HepG2 (cell line): ENCODE results near the gene ITCH. TPM values are rescaled to one million over a fixed set of nuclear protein-coding genes. Genes with fewer than 3 reads are reported as not detected.

ENCODE experiments used
- CENPT ChIP-seq: sonication (generic); formaldehyde crosslinking; IDR thresholded peaks from 2 replicates; pipeline ENCODE4 v1.8.0; 2022; ENCODE audit warnings: low read depth, mild to moderate bottlenecking, moderate library complexity, missing genetic modification reagents
- HOXD1 ChIP-seq: sonication (generic); formaldehyde crosslinking; IDR thresholded peaks from 2 replicates; pipeline ENCODE4 v1.5.0; 2020; ENCODE audit warnings: missing genetic modification reagents
- KDM1A ChIP-seq: IDR thresholded peaks from 2 replicates; pipeline ENCODE4 v1.6.1; 2016; ENCODE audit warnings: missing compliant biosample characterization
- KMT2B ChIP-seq: IDR thresholded peaks from 2 replicates; pipeline ENCODE4 v1.6.1; 2016; ENCODE audit warnings: missing genetic modification reagents, missing compliant biosample characterization
- LCORL ChIP-seq, 2 experiments: fragments of 450-650 bp in 1 of 2; sonication (generic) in 1 of 2; formaldehyde crosslinking in 1 of 2; IDR thresholded peaks; 2 replicates each; pipeline versions ENCODE4 v1.5.0 to v1.6.1; 2017 to 2020; ENCODE audit warnings: antibody characterized with exemption in 1 of 2, missing genetic modification reagents in 1 of 2
- NPAS2 ChIP-seq: sonication (generic); formaldehyde crosslinking; IDR thresholded peaks from 2 replicates; pipeline ENCODE4 v1.8.0; 2022; ENCODE audit warnings: mild to moderate bottlenecking, missing genetic modification reagents, borderline replicate concordance
- SOX6 ChIP-seq, 2 experiments: fragments of 450-650 bp in 1 of 2; sonication (generic) in 1 of 2; formaldehyde crosslinking in 1 of 2; IDR thresholded peaks; 2 replicates each; pipeline versions ENCODE4 v1.4.0 to v1.6.1; 2017 to 2020; ENCODE audit warnings: antibody characterized with exemption in 1 of 2, mild to moderate bottlenecking in 1 of 2, missing genetic modification reagents in 1 of 2
- TBX2 ChIP-seq: sonication (generic); formaldehyde crosslinking; IDR thresholded peaks from 2 replicates; pipeline ENCODE4 v1.5.0; 2020; ENCODE audit warnings: missing genetic modification reagents, mild to moderate bottlenecking, borderline replicate concordance
- ZC3H4 ChIP-seq: sonication (generic); formaldehyde crosslinking; IDR thresholded peaks from 2 replicates; pipeline ENCODE4 v1.4.0; 2020; ENCODE audit warnings: missing genetic modification reagents, borderline replicate concordance
- ZNF234 ChIP-seq: sonication (generic); formaldehyde crosslinking; conservative IDR thresholded peaks from 2 replicates; pipeline ENCODE4 v1.5.1; 2020; ENCODE audit warnings: mild to moderate bottlenecking, missing genetic modification reagents
- ZNF263 ChIP-seq: sonication (generic); formaldehyde crosslinking; IDR thresholded peaks from 2 replicates; pipeline ENCODE4 v1.4.0; 2020; ENCODE audit warnings: missing genetic modification reagents
- ZNF317 ChIP-seq: sonication (generic); formaldehyde crosslinking; IDR thresholded peaks from 2 replicates; pipeline ENCODE4 v1.5.0; 2020; ENCODE audit warnings: mild to moderate bottlenecking, missing genetic modification reagents
- ZNF441 ChIP-seq: sonication (generic); formaldehyde crosslinking; IDR thresholded peaks from 2 replicates; pipeline ENCODE4 v1.7.0; 2021; ENCODE audit warnings: missing genetic modification reagents, borderline replicate concordance
- ZNF501 ChIP-seq: sonication (generic); formaldehyde crosslinking; IDR thresholded peaks from 2 replicates; pipeline ENCODE4 v1.5.1; 2020; ENCODE audit warnings: mild to moderate bottlenecking, moderate library complexity, missing genetic modification reagents
- ZNF557 ChIP-seq: sonication (generic); formaldehyde crosslinking; IDR thresholded peaks from 2 replicates; pipeline ENCODE4 v1.4.0; 2020; ENCODE audit warnings: missing genetic modification reagents
- ZNF569 ChIP-seq: sonication (generic); formaldehyde crosslinking; IDR thresholded peaks from 2 replicates; pipeline ENCODE4 v1.5.0; 2020; ENCODE audit warnings: mild to moderate bottlenecking, missing genetic modification reagents, moderate library complexity, borderline replicate concordance
- ZNF605 ChIP-seq: sonication (generic); formaldehyde crosslinking; IDR thresholded peaks from 2 replicates; pipeline ENCODE4 v1.8.0; 2022; ENCODE audit warnings: mild to moderate bottlenecking, missing genetic modification reagents
- ZNF850 ChIP-seq: sonication (generic); formaldehyde crosslinking; conservative IDR thresholded peaks from 2 replicates; pipeline ENCODE4 v1.9.0; 2021; ENCODE audit warnings: mild to moderate bottlenecking, missing genetic modification reagents
- ZSCAN29 ChIP-seq: sonication (generic); formaldehyde crosslinking; conservative IDR thresholded peaks from 2 replicates; pipeline ENCODE4 v1.4.0; 2020; ENCODE audit warnings: mild to moderate bottlenecking, missing genetic modification reagents
- polyA plus RNA-seq, 8 experiments: library from polyadenylated mRNA; depleted of rRNA in 3 of 8; stranded (reverse) in 7 of 8; unstranded in 1 of 8; fragments of >200 nt; fragmentation: Illumina TruSeq in 4 of 8; extraction: Trizol in 4 of 8; gene quantifications; 2 replicates each; pipeline versions ENCODE4 v1.2.1 to v1.2.3, GENCODE V29; 2011 to 2016; ENCODE audit warnings: low read depth in 4 of 8, missing spikeins in 1 of 8, mixed read lengths in 1 of 8; ENCODE audit not compliant: insufficient read depth in 1 of 8
- total RNA-seq, 5 experiments: library from RNA; depleted of rRNA; stranded (reverse); fragments of >200 nt; fragmentation: Illumina TruSeq; extraction: Trizol; gene quantifications; 2 replicates each; pipeline ENCODE4 v1.2.3, GENCODE V29; 2016; ENCODE audit warnings: low read depth in 1 of 5
- TF ChIP-seq, protein P1 (sequence below): sonication (generic); formaldehyde crosslinking; IDR thresholded peaks from 2 replicates; pipeline ENCODE4 v1.5.0; 2020; ENCODE audit warnings: missing genetic modification reagents
- TF ChIP-seq, protein P2 (sequence below), 2 experiments: sonication (generic) in 1 of 2; formaldehyde crosslinking in 1 of 2; IDR thresholded peaks; 2 replicates each; pipeline versions ENCODE4 v1.4.0 to v1.6.1; 2016 to 2020; ENCODE audit warnings: borderline replicate concordance in 1 of 2, low read depth in 1 of 2, mild to moderate bottlenecking in 1 of 2, missing genetic modification reagents in 1 of 2

Gene ITCH
- total and polyA plus RNA-seq, 2 of the 13 experiments (the other 11 are each of a cell fraction or from before 2014, with no cell fraction given): 20.5 to 112 TPM

DNA sequence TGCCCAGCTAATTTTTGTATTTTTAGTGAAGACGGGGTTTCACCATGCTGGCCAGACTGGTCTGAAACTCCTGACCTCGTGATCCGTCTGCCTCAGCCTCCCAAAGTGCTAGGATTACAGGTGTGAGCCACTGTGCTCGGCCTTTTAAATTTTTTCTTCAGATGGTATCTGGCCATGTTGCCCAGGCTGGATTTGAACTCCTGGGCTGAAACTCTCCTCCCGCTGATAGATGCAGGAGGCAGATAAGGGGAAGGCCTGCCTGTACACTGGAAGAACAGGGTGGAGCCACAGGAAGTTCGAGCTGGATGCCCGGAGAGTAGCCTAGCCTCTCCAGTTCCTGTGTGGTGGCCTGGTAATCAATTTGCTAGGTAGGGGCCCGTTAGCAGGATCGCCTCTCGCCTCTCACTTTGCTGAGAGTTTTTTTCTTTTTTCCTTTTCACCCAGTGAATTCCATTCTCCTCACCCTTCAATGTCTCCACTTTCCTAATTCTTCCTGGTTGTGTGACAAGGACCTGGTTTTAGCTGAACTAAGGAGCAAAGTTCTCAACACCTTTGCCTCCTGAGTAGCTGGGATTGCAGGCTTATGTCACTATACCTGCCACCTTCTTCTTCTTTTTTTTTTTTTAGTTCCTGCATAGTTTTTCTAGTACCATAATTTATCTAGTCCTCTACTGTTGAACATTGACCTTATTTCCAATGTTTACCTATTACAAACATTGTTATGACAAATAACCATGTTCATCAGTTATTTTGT, 19.4 kb upstream of the ITCH start (continued):
- TF ChIP-seq KDM1A (no peak), HOXD1 (CRISPR knock-in tag) (no peak), SOX6 (IDR thresholded peaks at IDR 0.05) (no peak), SOX6 (CRISPR knock-in tag; IDR thresholded peaks at IDR 0.05) (0 out of 2 replicates have a peak, but pooled peaks have one; percentile 11), ZNF501 (CRISPR knock-in tag) (peak; percentile 71; the same call in 1 of the 2 replicates), ZNF441 (peak; percentile 62), ZNF569 (CRISPR knock-in tag) (no peak), ZC3H4 (CRISPR knock-in tag) (no peak), ZNF263 (CRISPR knock-in tag) (no peak), ZSCAN29 (CRISPR knock-in tag) (no peak; the same call in 1 of the 2 replicates), LCORL (IDR thresholded peaks at IDR 0.05) (no peak), LCORL (CRISPR knock-in tag; IDR thresholded peaks at IDR 0.05) (no peak), ZNF605 (peak; percentile 51; the same call in 1 of the 2 replicates), ZNF317 (CRISPR knock-in tag) (no peak), TBX2 (no peak; the same call in 1 of the 2 replicates), CENPT (CRISPR knock-in tag) (no peak), ZNF850 (no peak), NPAS2 (CRISPR knock-in tag) (no peak), KMT2B (no peak), ZNF234 (CRISPR knock-in tag) (no peak), ZNF557 (CRISPR knock-in tag) (no peak; the same call in 1 of the 2 replicates)
- TF ChIP-seq, protein P1, sequence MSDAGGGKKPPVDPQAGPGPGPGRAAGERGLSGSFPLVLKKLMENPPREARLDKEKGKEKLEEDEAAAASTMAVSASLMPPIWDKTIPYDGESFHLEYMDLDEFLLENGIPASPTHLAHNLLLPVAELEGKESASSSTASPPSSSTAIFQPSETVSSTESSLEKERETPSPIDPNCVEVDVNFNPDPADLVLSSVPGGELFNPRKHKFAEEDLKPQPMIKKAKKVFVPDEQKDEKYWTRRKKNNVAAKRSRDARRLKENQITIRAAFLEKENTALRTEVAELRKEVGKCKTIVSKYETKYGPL (CRISPR knock-in tag): no peak
- TF ChIP-seq, protein P2, sequence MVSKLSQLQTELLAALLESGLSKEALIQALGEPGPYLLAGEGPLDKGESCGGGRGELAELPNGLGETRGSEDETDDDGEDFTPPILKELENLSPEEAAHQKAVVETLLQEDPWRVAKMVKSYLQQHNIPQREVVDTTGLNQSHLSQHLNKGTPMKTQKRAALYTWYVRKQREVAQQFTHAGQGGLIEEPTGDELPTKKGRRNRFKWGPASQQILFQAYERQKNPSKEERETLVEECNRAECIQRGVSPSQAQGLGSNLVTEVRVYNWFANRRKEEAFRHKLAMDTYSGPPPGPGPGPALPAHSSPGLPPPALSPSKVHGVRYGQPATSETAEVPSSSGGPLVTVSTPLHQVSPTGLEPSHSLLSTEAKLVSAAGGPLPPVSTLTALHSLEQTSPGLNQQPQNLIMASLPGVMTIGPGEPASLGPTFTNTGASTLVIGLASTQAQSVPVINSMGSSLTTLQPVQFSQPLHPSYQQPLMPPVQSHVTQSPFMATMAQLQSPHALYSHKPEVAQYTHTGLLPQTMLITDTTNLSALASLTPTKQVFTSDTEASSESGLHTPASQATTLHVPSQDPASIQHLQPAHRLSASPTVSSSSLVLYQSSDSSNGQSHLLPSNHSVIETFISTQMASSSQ (IDR thresholded peaks at IDR 0.05; ENCODE audit: low read depth): no peak
- TF ChIP-seq, protein P2 (CRISPR knock-in tag; IDR thresholded peaks at IDR 0.05; ENCODE audit: borderline replicate concordance): no peak
